HFF-Myc (cell line): ENCODE measurements around the gene SETX.

Experiments
- DNase-seq: peaks from one replicate; pipeline ENCODE4 v3.0.0-alpha.2; 2011; ENCODE audit warnings: low read depth; ENCODE audit errors: extremely low read depth
- H3K4me3 ChIP-seq: replicated peaks from 2 replicates; pipeline ENCODE4 v1.5.1; 2011; ENCODE audit warnings: low read depth, mild to moderate bottlenecking, control low read depth, low read length
- CTCF ChIP-seq: IDR thresholded peaks from 2 replicates; pipeline ENCODE4 v1.5.1; 2012; ENCODE audit warnings: mild to moderate bottlenecking, low read depth, low read length, control low read depth; ENCODE audit errors: missing control alignments

SETX gene

GRCh38 chr9:132312426-132312825 is 42.4 kb downstream of the SETX start:
- H3K4me3 ChIP-seq: no peak overlapping the region
- DNase-seq: no peak
- TF ChIP-seq CTCF: no peak

- no peak for TF ChIP-seq CTCF
- DNase-seq: no peak
- no peak overlapping the region for H3K4me3 ChIP-seq
Measured at GRCh38 chr9:132311978-132312377, 42.8 kb downstream of the SETX start.

- no peak for TF ChIP-seq CTCF
- no peak overlapping the region for H3K4me3 ChIP-seq
- DNase-seq: no peak
Measured at GRCh38 chr9:132309056-132309455, 45.7 kb downstream of the SETX start.

GRCh38 chr9:132301521-132301920 is 53.3 kb downstream of the SETX start:
- TF ChIP-seq CTCF: no peak
- no peak for DNase-seq
- no peak overlapping the region for H3K4me3 ChIP-seq

- no peak overlapping the region for H3K4me3 ChIP-seq
- no peak for TF ChIP-seq CTCF
- DNase-seq: no peak
Measured at GRCh38 chr9:132299221-132299620, 55.6 kb downstream of the SETX start.

GRCh38 chr9:132295181-132295580 is 59.6 kb downstream of the SETX start:
- DNase-seq: no peak
- H3K4me3 ChIP-seq: no peak overlapping the region
- no peak for TF ChIP-seq CTCF

- no peak for DNase-seq
- H3K4me3 ChIP-seq: no peak overlapping the region
- no peak for TF ChIP-seq CTCF
Measured at GRCh38 chr9:132293145-132293721, 61.6 kb downstream of the SETX start.
